ENCODE measurements around the gene ULK2.

The ULK2 gene

GRCh38 chr17:19747159-19747719 lies 120.5 kb downstream of the ULK2 start:
- no peak for DNase-seq (ENCODE audit: low read depth)

GRCh38 chr17:19746517-19746916 lies 121.2 kb downstream of the ULK2 start:
- no peak for DNase-seq (ENCODE audit: low read depth)

- no peak for DNase-seq (ENCODE audit: low read depth)
Observed at GRCh38 chr17:19744922-19745757, 122.6 kb downstream of the ULK2 start.

- no peak for DNase-seq (ENCODE audit: low read depth)
Observed at GRCh38 chr17:19744492-19744891, 123.2 kb downstream of the ULK2 start.

GRCh38 chr17:19743101-19744100 lies 124.3 kb downstream of the ULK2 start:
- DNase-seq (ENCODE audit: low read depth), result no peak

- no peak for DNase-seq (ENCODE audit: low read depth)
Observed at GRCh38 chr17:19742495-19742894, 125.2 kb downstream of the ULK2 start.

- DNase-seq (ENCODE audit: low read depth), result no peak
Observed at GRCh38 chr17:19741832-19742457, 125.8 kb downstream of the ULK2 start.

- no peak for DNase-seq (ENCODE audit: low read depth)
Observed at GRCh38 chr17:19740933-19741332, 126.8 kb downstream of the ULK2 start.

- no peak for DNase-seq (ENCODE audit: low read depth)
Observed at GRCh38 chr17:19739241-19740201, 128.2 kb downstream of the ULK2 start.

GRCh38 chr17:19738757-19739156 lies 129.0 kb downstream of the ULK2 start:
- DNase-seq (ENCODE audit: low read depth), result no peak

- DNase-seq (ENCODE audit: low read depth), result no peak
Observed at GRCh38 chr17:19738073-19738449, 129.7 kb downstream of the ULK2 start.

- DNase-seq (ENCODE audit: low read depth), result no peak
Observed at GRCh38 chr17:19737305-19738072, 130.2 kb downstream of the ULK2 start.

- no peak for DNase-seq (ENCODE audit: low read depth)
Observed at GRCh38 chr17:19736071-19736470, 131.7 kb downstream of the ULK2 start.

GRCh38 chr17:19733953-19734526 lies 133.7 kb downstream of the ULK2 start:
- no peak for DNase-seq (ENCODE audit: low read depth)

- DNase-seq (ENCODE audit: low read depth), result no peak
Observed at GRCh38 chr17:19731626-19732025, 136.1 kb downstream of the ULK2 start.

- DNase-seq (ENCODE audit: low read depth), result no peak
Observed at GRCh38 chr17:19730843-19731242, 136.9 kb downstream of the ULK2 start.

- no peak for DNase-seq (ENCODE audit: low read depth)
Observed at GRCh38 chr17:19729900-19730299, 137.8 kb downstream of the ULK2 start.

- no peak for DNase-seq (ENCODE audit: low read depth)
Observed at GRCh38 chr17:19728084-19728495, 139.6 kb downstream of the ULK2 start.

GRCh38 chr17:19727501-19728078 lies 140.1 kb downstream of the ULK2 start:
- DNase-seq (ENCODE audit: low read depth), result no peak

Data from HS-5 (cell line).